GM18858 (cell line): ENCODE results near the gene CRTC1.

Experiments used
- ATAC-seq: cut with Tn5 transposase; IDR thresholded peaks from one replicate; pipeline ENCODE4 v1.9.1; 2021; ENCODE audit not compliant: unreplicated experiment

Gene CRTC1

GRCh38 chr19:18765224-18765623, 81.7 kb downstream of the CRTC1 start:
- no peak for ATAC-seq

GRCh38 chr19:18768046-18768771, 84.7 kb downstream of the CRTC1 start:
- ATAC-seq: no peak

GRCh38 chr19:18768997-18769891, 85.8 kb downstream of the CRTC1 start:
- no peak for ATAC-seq

- no peak for ATAC-seq
These were observed 86.6 kb downstream of the CRTC1 start for GRCh38 chr19:18769989-18770528.

- no peak for ATAC-seq
These were observed 87.3 kb downstream of the CRTC1 start for GRCh38 chr19:18770663-18771327.

GRCh38 chr19:18771328-18772242, 88.1 kb downstream of the CRTC1 start:
- ATAC-seq: no peak

GRCh38 chr19:18772620-18773587, 89.4 kb downstream of the CRTC1 start:
- ATAC-seq: no peak

- no peak for ATAC-seq
These were observed 90.2 kb downstream of the CRTC1 start for GRCh38 chr19:18773682-18774081.

- ATAC-seq: no peak
These were observed 90.6 kb downstream of the CRTC1 start for GRCh38 chr19:18774107-18774506.

- no peak for ATAC-seq
These were observed 91.4 kb downstream of the CRTC1 start for GRCh38 chr19:18774782-18775444.

GRCh38 chr19:18775586-18776287, 92.3 kb downstream of the CRTC1 start:
- ATAC-seq: no peak

GRCh38 chr19:18776288-18776594, 92.8 kb downstream of the CRTC1 start:
- ATAC-seq: no peak

GRCh38 chr19:18776736-18777135, 93.3 kb downstream of the CRTC1 start:
- ATAC-seq: no peak

- ATAC-seq: no peak
These were observed 94.0 kb downstream of the CRTC1 start for GRCh38 chr19:18777301-18778075.

- ATAC-seq: no peak
These were observed 94.6 kb downstream of the CRTC1 start for GRCh38 chr19:18778076-18778389.

- no peak for ATAC-seq
These were observed 95.5 kb downstream of the CRTC1 start for GRCh38 chr19:18778826-18779495.

GRCh38 chr19:18780081-18780480, 96.6 kb downstream of the CRTC1 start:
- no peak for ATAC-seq
